ENCODE results near the gene CAMK2N2.
A peak's percentile ranks its signal among the peaks of the same experiment; 100 is the strongest.

Gene CAMK2N2

GRCh38 chr3:184261854-184262763 lies 756 bp upstream of the CAMK2N2 start:
- Histone ChIP-seq H3K4me1 (ENCODE audit: control insufficient read depth, insufficient read depth, low read length) (no peaks in the 10 kb centered on the region), H3K4me3 (ENCODE audit: low read length) (peak overlapping the region; percentile 56), H3K9ac (ENCODE audit: low read length) (no peak overlapping the region), H3K27me3 (ENCODE audit: control insufficient read depth, insufficient read depth, low read length) (peaks cover 39% of the 10 kb centered on the region), H3K36me3 (ENCODE audit: control insufficient read depth, insufficient read depth, low read length) (no peaks in the 10 kb centered on the region), H3K27ac (ENCODE audit: low read depth, low read length) (no peak overlapping the region)

- Histone ChIP-seq H3K36me3 (ENCODE audit: control insufficient read depth, insufficient read depth, low read length) (no peaks in the 10 kb centered on the region), H3K4me1 (ENCODE audit: control insufficient read depth, insufficient read depth, low read length) (no peaks in the 10 kb centered on the region), H3K4me3 (ENCODE audit: low read length) (peak overlapping the region; percentile 44), H3K27ac (ENCODE audit: low read depth, low read length) (no peak overlapping the region), H3K27me3 (ENCODE audit: control insufficient read depth, insufficient read depth, low read length) (peaks cover 39% of the 10 kb centered on the region), H3K9ac (ENCODE audit: low read length) (no peak overlapping the region)
Measured at GRCh38 chr3:184260724-184261269, 556 bp downstream of the CAMK2N2 start.

- Histone ChIP-seq H3K36me3 (ENCODE audit: control insufficient read depth, insufficient read depth, low read length) (no peaks in the 10 kb centered on the region), H3K4me3 (ENCODE audit: low read length) (peak overlapping the region; percentile 10), H3K4me1 (ENCODE audit: control insufficient read depth, insufficient read depth, low read length) (no peaks in the 10 kb centered on the region), H3K9ac (ENCODE audit: low read length) (no peak overlapping the region), H3K27ac (ENCODE audit: low read depth, low read length) (no peak overlapping the region), H3K27me3 (ENCODE audit: control insufficient read depth, insufficient read depth, low read length) (peaks cover 39% of the 10 kb centered on the region)
Measured at GRCh38 chr3:184259878-184260723, 1.3 kb downstream of the CAMK2N2 start.

GRCh38 chr3:184259396-184259877 lies 1.9 kb downstream of the CAMK2N2 start:
- no peaks in the 10 kb centered on the region for H3K4me1 ChIP-seq (ENCODE audit: control insufficient read depth, insufficient read depth, low read length)
- peaks cover 36% of the 10 kb centered on the region for H3K27me3 ChIP-seq (ENCODE audit: control insufficient read depth, insufficient read depth, low read length)
- no peak overlapping the region for H3K27ac ChIP-seq (ENCODE audit: low read depth, low read length)
- H3K9ac ChIP-seq (ENCODE audit: low read length): no peak overlapping the region
- no peaks in the 10 kb centered on the region for H3K36me3 ChIP-seq (ENCODE audit: control insufficient read depth, insufficient read depth, low read length)
- no peak overlapping the region for H3K4me3 ChIP-seq (ENCODE audit: low read length)

- H3K27ac ChIP-seq (ENCODE audit: low read depth, low read length): no peak overlapping the region
- no peaks in the 10 kb centered on the region for H3K36me3 ChIP-seq (ENCODE audit: control insufficient read depth, insufficient read depth, low read length)
- H3K4me3 ChIP-seq (ENCODE audit: low read length): no peak overlapping the region
- no peaks in the 10 kb centered on the region for H3K4me1 ChIP-seq (ENCODE audit: control insufficient read depth, insufficient read depth, low read length)
- no peak overlapping the region for H3K9ac ChIP-seq (ENCODE audit: low read length)
- peaks cover 36% of the 10 kb centered on the region for H3K27me3 ChIP-seq (ENCODE audit: control insufficient read depth, insufficient read depth, low read length)
Measured at GRCh38 chr3:184258926-184259325, 2.4 kb downstream of the CAMK2N2 start.

- no peaks in the 10 kb centered on the region for H3K36me3 ChIP-seq (ENCODE audit: control insufficient read depth, insufficient read depth, low read length)
- H3K4me3 ChIP-seq (ENCODE audit: low read length): no peak overlapping the region
- H3K4me1 ChIP-seq (ENCODE audit: control insufficient read depth, insufficient read depth, low read length): no peaks in the 10 kb centered on the region
- H3K27ac ChIP-seq (ENCODE audit: low read depth, low read length): no peak overlapping the region
- H3K27me3 ChIP-seq (ENCODE audit: control insufficient read depth, insufficient read depth, low read length): peaks cover 24% of the 10 kb centered on the region
- H3K9ac ChIP-seq (ENCODE audit: low read length): no peak overlapping the region
Measured at GRCh38 chr3:184257083-184257915, 4.1 kb downstream of the CAMK2N2 start.

- Histone ChIP-seq H3K36me3 (ENCODE audit: control insufficient read depth, insufficient read depth, low read length) (no peaks in the 10 kb centered on the region), H3K4me3 (ENCODE audit: low read length) (no peak overlapping the region), H3K9ac (ENCODE audit: low read length) (no peak overlapping the region), H3K27ac (ENCODE audit: low read depth, low read length) (no peak overlapping the region), H3K27me3 (ENCODE audit: control insufficient read depth, insufficient read depth, low read length) (peaks cover 13% of the 10 kb centered on the region), H3K4me1 (ENCODE audit: control insufficient read depth, insufficient read depth, low read length) (no peaks in the 10 kb centered on the region)
Measured at GRCh38 chr3:184255291-184256039, 5.9 kb downstream of the CAMK2N2 start.

GRCh38 chr3:184250167-184250828 lies 11.1 kb downstream of the CAMK2N2 start:
- Histone ChIP-seq H3K27ac (ENCODE audit: low read depth, low read length) (no peak overlapping the region), H3K4me3 (ENCODE audit: low read length) (peak overlapping the region; percentile 97), H3K27me3 (ENCODE audit: control insufficient read depth, insufficient read depth, low read length) (no peaks in the 10 kb centered on the region), H3K4me1 (ENCODE audit: control insufficient read depth, insufficient read depth, low read length) (peaks cover 5% of the 10 kb centered on the region), H3K36me3 (ENCODE audit: control insufficient read depth, insufficient read depth, low read length) (peaks cover 4% of the 10 kb centered on the region), H3K9ac (ENCODE audit: low read length) (no peak overlapping the region)

- Histone ChIP-seq H3K36me3 (ENCODE audit: control insufficient read depth, insufficient read depth, low read length) (peaks cover 11% of the 10 kb centered on the region), H3K27ac (ENCODE audit: low read depth, low read length) (peak within 1 kb of the TSS; percentile 68), H3K27me3 (ENCODE audit: control insufficient read depth, insufficient read depth, low read length) (no peaks in the 10 kb centered on the region), H3K4me1 (ENCODE audit: control insufficient read depth, insufficient read depth, low read length) (peaks cover 5% of the 10 kb centered on the region), H3K4me3 (ENCODE audit: low read length) (peak within 1 kb of the TSS; percentile 97), H3K9ac (ENCODE audit: low read length) (peak within 1 kb of the TSS; percentile 83)
Measured at GRCh38 chr3:184249412-184250166, 11.8 kb downstream of the CAMK2N2 start, which contains the start of gene EEF1AKMT4. Gene EEF1AKMT4, plus strand, starts transcription at chr3:184249672. Its CDS starts 23 bp downstream, at chr3:184249695.
